NCI-H2196 treated with DMSO at 0.1 percent for 48 hours (cell line): Measurements from ENCODE around the gene KLK5.

ENCODE experiments used
- DNase-seq: peaks from one replicate; lab custom pipeline; 2025; ENCODE audit not compliant: unreplicated experiment; lab: John Stamatoyannopoulos, UW

KLK5 gene

GRCh38 chr19:50894478-50895356 is 58.1 kb downstream of the KLK5 start:
- no peak for DNase-seq
